Measurements from ENCODE around the gene FAM110D. TPM values are rescaled to one million over a fixed set of nuclear protein-coding genes. Genes with fewer than 3 reads are reported as not detected.

The FAM110D gene
- total RNA-seq, 3 donors from 2014 or later: not detected

GRCh38 chr1:26148887-26149286, 10.0 kb upstream of the FAM110D start:
- DNase-seq: no peak
- ATAC-seq: no peak
- H3K4me1 Mint-ChIP-seq (ENCODE audit: low read depth): peaks cover 3% of the 10 kb centered on the region
- H3K27me3 Mint-ChIP-seq (ENCODE audit: low read depth): peaks cover 7% of the 10 kb centered on the region
- no peaks in the 10 kb centered on the region for H3K9me3 Mint-ChIP-seq
- H3K4me3 Mint-ChIP-seq: no peak overlapping the region
- H3K36me3 Mint-ChIP-seq (ENCODE audit: insufficient read depth): no peaks in the 10 kb centered on the region

GRCh38 chr1:26153966-26154532, 4.8 kb upstream of the FAM110D start:
- Mint-ChIP-seq H3K9me3 (no peaks in the 10 kb centered on the region), H3K27me3 (ENCODE audit: low read depth) (peaks cover 26% of the 10 kb centered on the region), H3K4me1 (ENCODE audit: low read depth) (peaks cover 3% of the 10 kb centered on the region), H3K36me3 (ENCODE audit: insufficient read depth) (no peaks in the 10 kb centered on the region), H3K4me3 (no peak overlapping the region)
- DNase-seq (no peak), ATAC-seq (no peak)

DNA sequence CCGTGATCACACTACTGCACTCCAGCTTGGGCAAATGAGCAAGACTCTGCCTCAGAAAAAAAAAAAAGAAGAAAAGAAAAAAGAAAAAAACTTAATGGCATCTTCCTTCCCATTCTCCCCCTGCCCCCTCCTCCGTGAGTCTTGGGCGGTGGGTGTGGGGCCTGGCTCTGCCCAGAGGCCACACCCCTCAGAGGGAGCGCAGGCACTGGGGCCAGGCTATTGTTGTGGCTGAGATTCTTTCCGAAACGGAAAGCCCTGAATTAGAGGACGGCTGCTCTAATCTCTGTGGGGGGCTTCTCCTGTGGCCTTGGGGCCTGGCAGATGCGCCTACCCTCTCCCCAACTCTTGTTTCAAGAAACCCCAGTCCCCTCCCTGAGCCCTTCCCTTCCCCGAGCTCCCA, 4.1 kb upstream of the FAM110D start:
- no peak for DNase-seq
- H3K36me3 Mint-ChIP-seq (ENCODE audit: insufficient read depth): no peaks in the 10 kb centered on the region
- H3K9me3 Mint-ChIP-seq: no peaks in the 10 kb centered on the region
- no peak overlapping the region for H3K4me3 Mint-ChIP-seq
- ATAC-seq: no peak
- H3K4me1 Mint-ChIP-seq (ENCODE audit: low read depth): peaks cover 3% of the 10 kb centered on the region
- peaks cover 31% of the 10 kb centered on the region for H3K27me3 Mint-ChIP-seq (ENCODE audit: low read depth)

DNA sequence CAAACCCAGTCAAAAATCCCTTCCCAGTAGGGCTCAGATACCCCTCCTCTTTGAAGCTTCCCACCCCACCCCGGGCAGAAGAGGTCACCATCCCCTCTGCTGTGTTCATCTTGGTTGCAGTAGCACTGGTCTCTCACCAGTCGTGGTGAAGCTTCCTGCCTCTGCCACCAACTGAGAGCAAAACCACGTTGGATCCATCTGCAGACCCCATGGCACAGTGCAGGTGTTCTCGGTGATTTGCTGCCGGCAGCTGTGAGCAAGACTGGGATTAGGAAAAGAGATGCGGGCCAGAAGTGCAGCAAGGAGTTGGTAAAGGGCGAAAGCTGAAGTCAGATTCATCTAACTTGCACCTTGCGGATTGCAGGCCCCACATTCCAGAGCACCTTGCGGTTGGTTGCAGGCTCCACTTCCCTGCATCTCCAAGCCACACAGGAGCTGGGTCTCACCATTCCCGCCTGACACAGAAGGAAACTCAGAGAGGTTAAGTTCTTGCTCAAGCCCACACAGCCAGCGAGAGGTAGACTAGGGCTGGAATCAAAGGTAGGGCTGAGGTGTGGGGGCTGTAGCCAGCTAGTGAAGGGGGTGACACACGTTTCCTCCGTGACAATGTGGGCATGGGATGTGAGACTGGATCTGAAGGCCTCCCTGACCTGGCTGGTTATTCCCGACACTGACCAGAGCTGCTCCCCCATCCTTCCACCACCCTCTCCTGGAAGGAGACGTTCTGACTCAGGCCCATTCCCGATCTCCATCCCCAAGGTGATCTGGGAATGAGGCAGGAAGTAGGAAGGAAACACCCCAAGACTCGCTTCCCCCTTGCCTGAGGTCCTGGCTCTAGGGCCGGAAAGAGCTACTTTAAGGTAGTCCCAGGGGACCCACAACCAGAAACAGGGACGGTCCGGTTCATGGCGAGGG, 3.3 kb upstream of the FAM110D start:
- Mint-ChIP-seq H3K36me3 (ENCODE audit: insufficient read depth) (no peaks in the 10 kb centered on the region), H3K9me3 (no peaks in the 10 kb centered on the region), H3K4me1 (ENCODE audit: low read depth) (peaks cover 3% of the 10 kb centered on the region), H3K27me3 (ENCODE audit: low read depth) (peaks cover 34% of the 10 kb centered on the region), H3K4me3 (no peak overlapping the region)
- no peak for DNase-seq
- no peak for ATAC-seq

GRCh38 chr1:26156285-26157038, 2.4 kb upstream of the FAM110D start:
- Mint-ChIP-seq H3K4me3 (no peak overlapping the region), H3K4me1 (ENCODE audit: low read depth) (peaks cover 3% of the 10 kb centered on the region), H3K27me3 (ENCODE audit: low read depth) (peaks cover 37% of the 10 kb centered on the region), H3K9me3 (no peaks in the 10 kb centered on the region), H3K36me3 (ENCODE audit: insufficient read depth) (no peaks in the 10 kb centered on the region)
- peak; percentile 14 to 20 for ATAC-seq
- DNase-seq: no peak

DNA sequence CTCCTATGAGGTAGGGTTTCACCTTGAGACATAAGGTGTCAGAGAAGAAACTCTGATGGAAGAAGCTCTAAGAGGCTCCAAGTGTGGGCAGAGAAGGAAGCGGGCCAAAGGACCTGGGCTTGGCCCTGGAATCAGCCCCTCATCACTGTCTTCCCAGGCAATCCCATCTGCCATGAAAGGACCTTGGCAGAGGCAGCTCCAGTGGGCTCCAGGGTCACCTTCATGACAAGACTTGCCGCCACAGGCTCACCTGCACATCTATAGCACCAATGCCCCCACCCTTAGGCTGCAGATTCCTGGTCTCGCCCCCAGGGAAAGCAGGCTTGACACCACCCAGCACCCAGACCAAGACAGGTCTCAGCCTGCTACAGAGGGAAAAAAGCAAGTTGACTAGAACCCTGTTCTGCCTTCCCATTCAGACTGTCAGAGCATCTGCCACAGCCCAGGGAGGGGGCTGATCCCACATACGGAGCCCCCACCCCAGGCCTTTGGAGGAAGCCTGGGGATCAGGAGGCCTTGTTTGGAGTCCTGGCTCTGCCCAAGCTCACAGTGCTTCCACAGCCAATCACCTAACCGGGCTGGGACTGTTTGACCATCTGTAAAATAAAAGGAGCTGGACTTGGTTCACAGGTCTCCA, 490 bp upstream of the FAM110D start:
- H3K4me3 Mint-ChIP-seq: no peak overlapping the region
- H3K9me3 Mint-ChIP-seq: no peaks in the 10 kb centered on the region
- ATAC-seq: no peak
- H3K36me3 Mint-ChIP-seq (ENCODE audit: insufficient read depth): no peaks in the 10 kb centered on the region
- peaks cover 48% of the 10 kb centered on the region for H3K27me3 Mint-ChIP-seq (ENCODE audit: low read depth)
- H3K4me1 Mint-ChIP-seq (ENCODE audit: low read depth): peaks cover 7% of the 10 kb centered on the region
- DNase-seq: no peak

- Mint-ChIP-seq H3K4me1 (ENCODE audit: low read depth) (peaks cover 9% of the 10 kb centered on the region), H3K36me3 (ENCODE audit: insufficient read depth) (no peaks in the 10 kb centered on the region), H3K4me3 (no peak overlapping the region), H3K27me3 (ENCODE audit: low read depth) (peaks cover 53% of the 10 kb centered on the region), H3K9me3 (no peaks in the 10 kb centered on the region)
- DNase-seq: no peak
- no peak for ATAC-seq
Observed at GRCh38 chr1:26159743-26160039, 812 bp downstream of the FAM110D start.

- H3K4me1 Mint-ChIP-seq (ENCODE audit: low read depth): peaks cover 9% of the 10 kb centered on the region
- no peaks in the 10 kb centered on the region for H3K36me3 Mint-ChIP-seq (ENCODE audit: insufficient read depth)
- DNase-seq (no peak), ATAC-seq (no peak)
- H3K27me3 Mint-ChIP-seq (ENCODE audit: low read depth): peaks cover 47% of the 10 kb centered on the region
- H3K4me3 Mint-ChIP-seq: no peak overlapping the region
- no peaks in the 10 kb centered on the region for H3K9me3 Mint-ChIP-seq
Observed at GRCh38 chr1:26160527-26161414, 1.9 kb downstream of the FAM110D start.

GRCh38 chr1:26161415-26162219, 2.7 kb downstream of the FAM110D start:
- Mint-ChIP-seq H3K4me3 (peak overlapping the region; percentile 65), H3K36me3 (ENCODE audit: insufficient read depth) (no peaks in the 10 kb centered on the region), H3K4me1 (ENCODE audit: low read depth) (peaks cover 9% of the 10 kb centered on the region), H3K27me3 (ENCODE audit: low read depth) (peaks cover 41% of the 10 kb centered on the region), H3K9me3 (no peaks in the 10 kb centered on the region)
- DNase-seq: peak; percentile 26
- ATAC-seq: peak; percentile 69 to 75

GRCh38 chr1:26162220-26162709, 3.4 kb downstream of the FAM110D start:
- Mint-ChIP-seq H3K9me3 (no peaks in the 10 kb centered on the region), H3K27me3 (ENCODE audit: low read depth) (peaks cover 39% of the 10 kb centered on the region), H3K36me3 (ENCODE audit: insufficient read depth) (no peaks in the 10 kb centered on the region), H3K4me1 (ENCODE audit: low read depth) (peaks cover 6% of the 10 kb centered on the region), H3K4me3 (peak overlapping the region; percentile 65)
- ATAC-seq: no peak
- DNase-seq: no peak

DNA sequence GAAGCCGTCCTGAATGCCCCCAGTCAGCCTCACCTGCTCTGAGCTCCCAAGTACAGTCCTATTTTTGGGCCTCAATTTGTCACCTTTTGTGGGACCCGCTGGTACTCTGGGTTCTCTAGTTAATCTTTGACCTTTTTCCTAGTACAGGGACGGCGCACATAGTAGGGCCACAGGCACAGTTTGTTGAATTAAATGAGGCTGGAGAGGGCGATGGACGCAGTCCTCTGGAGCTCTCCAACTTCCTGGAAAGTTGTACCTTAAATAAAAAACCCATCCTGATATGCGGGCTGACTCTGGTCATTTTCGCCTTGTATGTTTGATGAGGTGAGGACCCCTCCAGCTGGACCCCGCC, 4.8 kb downstream of the FAM110D start:
- Mint-ChIP-seq H3K27me3 (ENCODE audit: low read depth) (peaks cover 30% of the 10 kb centered on the region), H3K36me3 (ENCODE audit: insufficient read depth) (no peaks in the 10 kb centered on the region), H3K4me3 (peak overlapping the region; percentile 13), H3K9me3 (no peaks in the 10 kb centered on the region), H3K4me1 (ENCODE audit: low read depth) (peaks cover 6% of the 10 kb centered on the region)
- DNase-seq: no peak
- ATAC-seq: no peak

DNA sequence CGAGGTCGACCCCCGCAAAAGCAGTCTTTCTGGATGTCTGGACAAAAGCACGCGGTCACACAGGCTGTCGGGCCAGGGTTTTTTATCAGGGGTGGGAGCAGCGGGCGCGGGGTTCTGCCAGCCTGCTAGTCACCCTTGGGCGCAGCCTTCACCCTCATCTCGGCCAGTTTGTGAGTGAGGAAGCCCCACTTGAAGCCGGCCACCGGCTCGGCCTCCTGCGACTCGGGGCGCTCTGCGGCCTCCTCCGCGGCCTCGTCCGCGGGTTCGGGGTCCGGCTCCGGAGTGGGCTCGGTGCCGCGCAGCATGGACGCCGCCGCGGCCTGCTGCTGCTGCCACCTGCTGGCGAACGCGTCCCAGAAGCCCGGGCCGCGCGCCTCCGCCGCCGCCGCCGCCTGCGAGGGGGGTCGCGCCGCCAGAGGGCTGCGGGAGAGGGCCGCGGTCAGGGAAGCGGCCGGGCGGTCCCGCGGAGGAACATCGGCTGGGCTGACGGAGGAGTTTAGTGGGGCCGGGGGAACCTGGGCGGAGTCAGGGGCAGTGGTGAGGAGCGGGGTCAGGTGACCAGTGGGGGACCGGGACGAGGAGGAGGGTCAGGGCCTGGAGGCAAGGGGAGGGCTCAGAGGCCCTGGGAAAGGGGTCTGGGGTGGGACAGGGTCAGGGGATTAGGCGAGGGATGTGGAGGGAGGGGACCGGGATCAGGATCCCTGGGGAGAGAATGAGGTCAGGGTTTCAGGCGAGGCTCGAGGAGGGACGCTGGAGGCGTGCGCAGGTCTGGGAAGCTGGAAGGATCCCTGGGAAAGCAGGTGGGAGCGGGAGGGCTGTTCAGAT, 5.4 kb downstream of the FAM110D start:
- Mint-ChIP-seq H3K27me3 (ENCODE audit: low read depth) (peaks cover 27% of the 10 kb centered on the region), H3K9me3 (no peaks in the 10 kb centered on the region), H3K4me1 (ENCODE audit: low read depth) (peaks cover 8% of the 10 kb centered on the region), H3K4me3 (peak overlapping the region; percentile 50), H3K36me3 (ENCODE audit: insufficient read depth) (no peaks in the 10 kb centered on the region)
- peak; percentile 72 to 76 for ATAC-seq
- DNase-seq: peak; percentile 48
